ENCODE results near the gene SIAH1.
A peak's percentile ranks its signal among the peaks of the same experiment; 100 is the strongest.
"Not testable (repeated sequence)": the region's sequence is repeated elsewhere in the genome, so short reads cannot be mapped to it uniquely, and the experiment has no call there.

The SIAH1 gene

DNA sequence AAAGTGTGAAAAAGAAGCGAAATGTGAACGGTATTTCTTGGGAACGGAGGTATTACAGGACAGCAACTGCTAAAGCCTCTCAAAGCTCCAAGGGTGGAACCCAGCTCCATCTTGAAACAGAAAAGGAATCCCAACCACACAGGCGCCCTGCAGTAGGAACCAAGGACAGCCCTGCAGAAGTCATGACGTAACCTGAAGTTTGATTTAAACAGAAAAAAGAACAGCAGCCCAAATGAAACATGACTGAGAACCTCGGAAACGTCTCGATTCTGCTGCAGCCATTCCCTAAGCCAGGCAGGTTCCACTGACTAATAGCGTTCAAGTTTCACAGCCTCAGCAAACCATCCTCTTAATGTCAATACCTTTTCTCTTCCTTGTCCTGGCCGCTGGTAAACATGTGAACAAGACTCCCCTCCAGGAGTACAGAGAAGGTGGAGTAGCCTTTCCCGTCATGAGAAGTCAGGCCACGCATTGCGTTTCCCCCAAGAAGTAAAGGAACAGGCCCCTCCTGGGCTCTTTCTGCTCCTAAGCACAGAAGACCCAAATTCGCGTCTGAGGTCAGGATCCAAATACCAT, 20.1 kb downstream of the SIAH1 start:
- DNase-seq = no peak

DNA sequence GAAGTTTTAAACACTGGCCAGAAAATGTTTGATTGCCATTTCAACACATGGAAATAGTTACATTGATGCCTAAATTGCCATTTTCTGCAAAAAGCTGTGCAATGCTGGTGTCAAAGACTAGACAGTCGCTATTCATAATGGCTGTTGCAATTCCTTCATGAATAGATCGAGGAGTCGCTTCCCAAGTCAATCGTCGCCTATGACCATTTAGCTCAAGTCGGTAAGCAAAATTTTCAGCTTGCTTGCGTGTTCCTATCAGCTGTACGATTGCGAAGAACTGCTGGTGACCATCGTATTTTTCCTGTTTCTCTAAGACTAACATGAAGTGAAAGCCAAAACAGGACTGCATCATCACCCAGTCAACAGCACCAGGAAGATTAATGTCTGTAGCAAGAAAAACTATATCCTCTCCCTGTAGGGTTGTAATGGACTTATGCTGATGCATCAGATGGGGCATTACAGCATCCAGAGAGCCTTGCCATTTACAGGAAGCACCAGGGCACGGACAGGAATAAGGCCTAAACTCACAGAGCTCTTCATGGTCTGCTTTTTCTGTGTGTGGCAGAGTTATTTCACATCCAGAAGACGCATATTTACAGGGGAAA, 23.6 kb downstream of the SIAH1 start:
- peak in 1 of 2 donors; percentile 1 for DNase-seq

DNA sequence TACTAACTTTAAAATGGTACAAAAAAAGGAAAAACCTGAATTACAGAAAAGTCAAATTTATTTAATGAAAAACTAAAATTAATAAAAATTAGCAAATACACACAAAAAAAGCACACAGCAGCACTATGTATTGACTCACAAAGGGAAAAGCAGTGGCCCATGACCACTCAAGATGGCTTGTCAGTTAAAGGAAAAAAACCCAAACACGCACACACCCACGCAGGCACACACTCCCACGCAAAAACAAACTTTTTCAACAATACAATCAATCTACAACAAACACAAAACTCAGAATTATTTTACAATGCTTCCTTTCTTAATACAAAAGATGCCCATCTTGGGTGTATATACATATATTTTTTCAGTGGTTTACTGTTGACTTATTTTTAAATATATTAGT, 24.2 kb downstream of the SIAH1 start:
- no peak for DNase-seq

DNA sequence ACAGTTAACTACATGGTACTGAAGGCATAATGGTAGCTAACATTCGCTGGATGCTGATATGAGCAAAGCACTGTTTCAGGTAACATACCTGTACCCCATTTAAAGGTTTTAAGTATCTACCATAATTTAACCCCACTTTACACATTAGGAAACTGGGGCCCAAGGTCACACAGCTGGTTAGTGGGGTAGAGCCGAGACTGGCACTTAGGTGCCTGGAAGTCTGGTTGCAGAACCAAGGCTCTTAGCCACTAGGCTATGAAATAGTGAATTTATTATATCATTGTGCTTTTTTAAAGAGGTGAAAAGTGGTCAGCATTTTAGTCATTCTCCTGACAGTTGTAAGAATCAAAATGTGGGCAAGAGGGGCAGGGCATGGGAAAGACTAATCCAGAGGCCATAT, 25.2 kb downstream of the SIAH1 start:
- DNase-seq = no peak

DNA sequence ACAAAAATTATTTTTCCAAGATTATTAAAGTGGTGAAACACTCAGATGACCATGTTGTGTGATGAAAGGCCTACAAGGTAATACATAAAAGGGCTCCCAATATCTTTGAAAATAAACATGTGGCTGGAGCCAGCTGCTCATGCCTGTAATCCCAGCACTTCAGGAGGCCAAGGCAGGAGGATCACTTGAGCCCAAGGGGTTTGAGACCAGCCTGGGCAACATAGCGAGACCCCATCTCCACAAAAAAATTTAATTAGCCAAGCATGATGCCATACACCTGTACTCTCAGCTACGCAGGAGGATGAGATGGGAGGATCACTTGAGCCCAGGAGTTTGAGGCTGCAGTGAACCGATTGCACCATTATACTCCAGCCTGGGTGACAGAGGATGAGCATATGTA, 26.8 kb downstream of the SIAH1 start:
- no peak for DNase-seq

DNA sequence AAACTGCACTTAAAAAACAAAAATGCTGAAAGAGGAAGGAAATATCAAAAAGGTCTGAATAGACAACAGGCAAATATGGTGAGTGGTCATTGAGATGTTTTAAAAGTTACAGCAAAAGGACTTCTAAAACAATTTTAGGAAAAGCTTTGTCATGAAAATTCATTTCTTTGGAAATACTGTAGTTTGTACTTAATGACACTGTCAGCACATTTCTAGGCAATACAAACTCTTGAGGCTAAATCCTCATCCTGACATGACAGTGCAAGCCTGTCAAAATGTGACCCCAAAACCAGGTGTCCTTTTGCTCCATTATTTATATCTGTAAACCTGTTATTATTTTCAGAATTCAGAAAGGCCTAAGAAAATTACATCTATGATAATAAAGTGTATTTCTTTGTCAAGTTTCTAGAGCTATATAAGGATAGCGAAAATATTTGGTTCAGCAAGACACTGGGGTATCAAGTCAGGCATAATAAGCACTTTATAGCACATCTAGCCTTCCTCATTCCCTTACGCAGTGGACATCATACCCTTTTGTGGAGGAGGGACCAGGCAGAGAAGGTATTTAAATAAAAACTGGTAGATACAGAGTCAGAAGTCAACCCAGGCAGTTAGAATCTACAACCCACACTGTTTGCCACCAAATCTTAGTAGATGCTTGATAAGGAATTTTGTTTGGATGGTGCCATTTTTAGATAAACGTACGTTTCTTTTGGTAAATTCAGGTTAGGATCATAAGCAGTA, 28.4 kb downstream of the SIAH1 start:
- DNase-seq = no peak

DNA sequence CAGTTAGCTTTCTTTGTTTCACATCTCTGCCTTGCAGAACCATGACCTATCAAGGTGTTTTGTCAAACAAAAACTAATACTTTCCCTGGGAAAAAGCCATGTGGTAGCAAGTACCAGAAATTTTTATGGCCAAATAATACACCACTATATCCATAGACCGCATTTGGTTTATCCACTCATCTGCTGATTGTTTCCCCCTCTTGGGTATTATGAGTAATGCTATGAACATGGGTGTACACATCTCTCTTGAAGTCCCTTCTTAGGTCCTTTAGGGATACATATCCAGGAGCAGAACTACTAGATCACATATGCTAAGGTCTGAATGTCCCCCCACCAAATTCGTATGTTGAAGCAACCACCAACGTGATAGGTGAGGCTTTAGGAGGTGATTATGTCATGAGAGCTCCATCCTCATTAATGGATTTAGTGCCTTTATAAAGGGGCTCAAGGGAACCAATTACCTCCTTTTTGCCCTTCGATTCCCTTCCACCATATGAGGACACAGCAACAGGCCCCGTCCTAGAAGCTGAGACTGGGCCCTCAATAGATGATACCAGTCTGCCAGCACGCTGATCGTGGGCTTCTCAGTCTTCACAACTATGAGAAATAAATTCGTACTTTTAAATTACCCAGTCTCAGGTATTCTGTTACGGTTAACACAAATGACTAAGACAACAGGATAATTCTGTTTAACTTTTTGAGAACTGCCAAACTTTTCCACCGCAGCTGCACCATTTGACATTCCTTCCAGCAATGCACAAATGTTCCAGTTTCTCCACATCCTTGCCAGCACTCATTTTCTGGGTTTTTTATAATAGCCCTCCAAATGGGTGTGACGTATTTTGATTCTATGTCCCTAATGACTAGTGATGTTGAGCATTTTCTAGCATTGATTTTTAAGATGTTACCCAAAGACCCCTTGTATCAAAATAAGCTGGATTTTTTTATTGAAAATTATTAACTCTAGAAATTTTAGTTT, 30.0 kb downstream of the SIAH1 start:
- DNase-seq = no peak

DNA sequence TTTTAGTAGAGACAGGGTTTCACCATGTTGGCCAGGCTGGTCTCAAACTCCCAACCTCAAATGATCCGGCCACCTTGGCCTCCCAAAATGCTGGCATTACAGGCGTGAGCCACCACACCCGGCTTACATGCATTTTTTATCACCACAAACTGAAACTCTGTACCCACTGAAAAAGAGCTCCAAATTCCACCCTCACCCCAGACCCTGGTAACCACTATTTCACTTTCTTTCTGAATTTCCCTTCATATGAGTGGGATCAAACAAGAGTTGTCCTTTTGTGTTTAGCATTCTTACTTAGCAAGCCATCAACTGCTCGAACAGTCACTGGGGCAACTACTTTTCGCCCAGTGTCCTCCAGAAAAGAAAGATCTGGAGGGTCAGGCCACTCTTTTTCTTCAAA, 30.8 kb downstream of the SIAH1 start:
- DNase-seq = not testable (repeated sequence)

DNA sequence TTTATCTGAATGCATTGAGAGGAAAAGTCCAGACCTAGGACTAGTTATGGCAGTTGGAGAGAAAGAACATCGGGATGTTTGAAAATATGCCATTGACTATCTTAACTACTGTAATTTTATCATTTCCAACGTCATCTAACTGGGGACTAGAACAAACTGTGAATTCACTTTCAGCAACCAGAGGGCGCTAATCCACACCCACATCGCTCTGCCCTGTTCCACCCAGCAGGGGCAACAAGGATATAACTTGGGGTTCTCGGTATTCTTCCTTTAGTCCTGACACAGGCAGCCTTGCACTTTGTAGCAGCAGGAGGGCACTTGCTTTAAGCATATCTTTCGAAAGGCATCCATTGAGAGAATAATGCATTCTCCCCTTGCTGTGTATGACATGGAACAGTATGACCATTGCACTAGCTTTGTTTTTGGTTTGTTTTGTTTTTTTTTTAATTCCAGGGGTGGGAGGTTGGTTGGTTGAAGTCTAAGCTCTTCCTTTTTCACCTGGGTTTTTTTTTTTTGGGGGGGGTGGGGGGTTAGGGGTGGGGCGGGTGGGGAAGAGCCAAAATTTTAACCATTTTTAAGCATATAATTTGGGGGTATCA, 31.5 kb downstream of the SIAH1 start:
- DNase-seq = peak; percentile 76 to 81

DNA sequence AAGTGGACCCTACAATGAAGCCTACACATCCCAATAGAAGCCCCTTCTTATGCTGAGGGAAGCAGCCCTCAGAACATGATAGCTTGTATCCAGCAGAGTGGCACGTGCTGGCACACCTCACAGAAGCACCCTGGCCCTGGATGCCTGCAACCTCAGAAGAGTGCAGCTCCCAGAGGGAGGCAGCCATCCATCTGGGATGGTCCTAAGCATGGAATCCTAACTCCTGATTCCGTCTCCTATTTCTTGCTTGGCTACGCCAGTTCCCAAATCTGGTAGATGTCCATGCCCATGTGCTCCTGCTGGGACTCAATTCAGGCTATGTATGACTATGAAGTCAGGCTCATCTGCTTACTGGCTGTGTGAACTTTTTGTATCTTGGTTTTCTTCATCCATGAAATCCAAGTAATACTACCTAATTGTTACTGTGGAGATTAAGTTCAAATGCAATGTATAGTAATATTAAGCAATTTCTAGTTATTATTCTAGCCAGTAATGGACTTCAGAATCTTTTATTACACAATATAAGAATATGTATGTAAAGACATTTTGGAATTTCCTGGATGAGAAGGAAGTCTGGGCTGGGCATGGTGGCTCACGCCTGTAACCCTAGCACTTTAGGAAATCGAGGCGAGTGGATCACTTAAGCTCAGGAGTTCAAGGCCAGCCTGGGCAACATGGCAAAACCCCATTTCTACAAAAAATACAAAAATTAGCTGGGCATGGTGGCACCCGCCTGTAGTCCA, 32.4 kb downstream of the SIAH1 start:
- no peak for DNase-seq

DNA sequence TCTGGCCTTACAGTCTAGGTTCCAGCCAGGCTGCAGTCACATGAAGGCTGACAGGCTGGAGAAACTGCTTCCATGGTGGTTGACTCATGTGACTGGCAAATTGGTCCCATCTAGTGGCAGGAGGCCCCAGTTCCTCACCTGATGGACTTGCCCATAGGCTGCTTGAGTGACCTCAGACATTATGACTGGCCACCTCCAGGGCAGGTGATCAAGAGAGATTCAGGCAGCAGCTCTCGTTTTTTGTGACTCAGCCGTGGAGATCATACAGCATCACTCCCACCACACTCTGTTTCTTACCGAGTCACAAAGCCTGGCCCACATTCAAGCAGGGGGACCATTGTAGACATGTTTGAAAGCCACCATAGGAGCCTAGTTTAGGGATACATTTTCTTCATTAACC, 34.5 kb downstream of the SIAH1 start:
- no peak for DNase-seq

DNA sequence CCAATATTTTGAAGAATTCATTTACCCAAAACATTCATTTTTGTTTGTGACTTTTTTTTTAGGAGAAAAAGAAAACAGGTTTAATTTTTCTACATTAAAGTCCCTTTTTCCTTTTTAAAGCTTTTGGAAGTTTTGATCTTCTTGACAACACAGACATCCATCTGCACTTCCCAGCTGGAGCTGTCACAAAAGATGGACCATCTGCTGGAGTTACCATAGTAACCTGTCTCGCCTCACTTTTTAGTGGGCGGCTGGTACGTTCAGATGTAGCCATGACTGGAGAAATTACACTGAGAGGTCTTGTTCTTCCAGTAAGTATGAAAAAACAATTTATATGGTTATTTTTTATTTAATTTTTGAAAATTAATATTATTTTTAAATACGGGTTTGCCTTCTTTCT, 37.2 kb downstream of the SIAH1 start:
- DNase-seq = no peak

DNA sequence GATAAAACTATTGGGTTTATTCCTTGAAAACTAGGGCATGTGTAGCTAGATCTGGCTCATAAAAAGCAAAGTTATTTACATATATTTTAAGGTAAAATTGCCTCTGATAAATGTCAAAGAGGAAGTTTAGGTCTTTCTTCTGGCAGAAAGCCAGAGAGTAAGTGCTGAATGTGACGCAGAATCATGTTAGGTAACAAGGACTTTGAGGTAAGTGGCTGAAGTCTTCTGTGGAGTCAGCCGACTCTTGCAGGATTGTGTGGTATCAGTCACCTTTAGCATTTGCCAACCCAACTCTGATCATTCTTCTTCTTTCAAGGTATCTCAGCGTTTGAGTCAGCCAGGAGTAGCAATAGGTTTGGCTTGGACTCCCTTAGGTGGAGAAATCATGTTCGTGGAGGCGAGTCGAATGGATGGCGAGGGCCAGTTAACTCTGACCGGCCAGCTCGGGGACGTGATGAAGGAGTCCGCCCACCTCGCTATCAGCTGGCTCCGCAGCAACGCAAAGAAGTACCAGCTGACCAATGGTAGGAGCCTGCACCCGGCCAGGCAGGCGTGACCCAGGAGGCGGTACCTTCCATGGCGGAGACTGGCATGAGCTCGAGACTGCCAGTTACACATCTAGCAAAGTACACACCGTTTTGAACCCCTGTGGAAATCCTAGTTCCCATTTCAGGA, 37.9 kb downstream of the SIAH1 start:
- no peak for DNase-seq

DNA sequence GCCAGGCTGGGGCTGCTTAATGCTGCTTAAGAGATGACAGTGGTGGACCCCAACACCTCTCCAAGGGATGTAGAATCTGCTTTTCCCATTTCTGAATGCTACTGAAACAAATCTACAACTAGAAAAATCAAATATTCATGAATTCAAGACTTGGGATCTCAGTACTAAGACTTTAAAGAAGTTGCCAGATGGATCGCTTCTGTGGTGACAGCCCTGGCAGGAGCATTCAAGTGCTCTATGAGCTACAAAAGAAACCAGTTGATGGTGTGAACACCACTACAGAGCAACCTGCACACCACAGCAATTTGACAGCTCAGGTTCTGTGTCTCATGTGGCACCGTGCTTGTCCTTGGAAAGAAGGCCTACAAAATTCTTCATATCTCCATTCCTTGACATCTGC, 42.6 kb downstream of the SIAH1 start:
- DNase-seq = no peak

DNA sequence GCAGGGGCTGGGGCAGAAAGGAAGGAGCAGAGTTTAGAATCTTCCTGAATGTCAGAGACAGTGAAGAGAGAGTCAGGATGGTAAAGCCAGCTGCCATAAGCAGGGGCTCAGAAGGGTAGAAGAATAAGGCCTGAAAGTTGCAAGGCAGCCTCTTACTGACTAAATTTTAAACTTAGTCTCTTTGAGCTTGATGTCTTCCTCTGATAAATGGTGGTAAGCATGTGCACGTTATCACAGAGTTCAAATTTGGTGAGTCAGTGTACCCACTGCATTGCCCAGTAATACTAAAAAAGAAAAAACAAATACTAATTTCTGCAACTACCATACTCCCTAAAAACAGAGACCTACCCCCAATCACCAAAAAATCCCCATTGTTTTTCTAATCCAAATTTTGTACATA, 45.2 kb downstream of the SIAH1 start:
- DNase-seq = no peak

DNA sequence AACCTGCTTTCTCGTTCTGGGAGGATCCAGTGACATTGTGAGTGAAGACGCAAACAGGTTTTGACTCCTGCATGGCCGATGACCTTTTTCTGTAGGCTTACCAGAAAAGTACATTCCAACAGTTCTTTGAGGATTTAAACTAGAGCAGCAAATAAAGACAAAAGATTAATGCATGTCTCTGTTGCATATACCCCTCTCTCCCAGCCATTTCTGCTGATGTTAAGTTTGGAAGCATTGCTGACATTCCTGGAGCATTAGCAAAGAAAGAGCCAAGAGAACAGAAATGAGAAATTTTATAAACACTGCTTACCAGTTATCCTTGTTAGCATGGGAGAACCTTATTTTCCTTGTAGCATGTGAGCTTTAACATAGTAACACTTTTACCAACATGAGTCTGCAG, 49.3 kb downstream of the SIAH1 start:
- DNase-seq = no peak

DNA sequence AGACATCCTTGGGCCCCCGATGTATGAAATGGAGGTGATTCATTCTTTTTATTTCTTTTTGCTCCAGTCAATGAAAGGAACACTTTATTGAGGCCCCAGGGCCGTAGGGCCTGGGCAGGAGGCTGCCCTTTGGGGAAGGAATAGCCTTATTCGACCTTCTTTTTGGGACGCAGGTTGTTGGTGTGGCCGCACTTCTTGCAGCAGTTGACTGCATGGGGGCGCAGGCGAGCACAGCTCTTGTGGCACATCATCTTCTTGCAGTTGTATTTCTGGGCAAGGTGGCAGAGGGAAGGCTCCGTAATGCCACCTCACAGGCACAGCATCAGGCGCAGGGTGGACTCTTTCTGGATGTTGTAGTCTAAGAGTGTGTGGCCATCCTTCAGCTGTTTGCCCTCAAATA, 50.9 kb downstream of the SIAH1 start:
- DNase-seq = no peak

DNA sequence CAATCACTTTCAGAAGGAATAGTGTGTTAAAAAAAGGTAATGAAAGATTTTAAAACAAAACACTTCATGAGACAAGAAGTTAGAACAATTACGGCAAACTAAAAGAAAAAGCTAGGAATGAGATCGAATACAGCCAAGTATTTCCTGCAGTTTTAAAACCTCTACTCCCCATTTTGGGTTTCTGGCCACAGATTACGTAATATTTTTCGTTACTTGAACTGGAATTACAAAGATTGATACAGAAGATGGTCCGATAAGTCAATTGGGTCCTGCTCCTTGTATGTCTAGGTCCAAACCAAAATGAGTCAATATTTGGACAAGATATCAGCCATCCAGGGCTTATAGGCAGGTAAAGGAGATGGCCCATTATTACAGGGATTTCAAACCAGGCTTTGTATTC, 52.2 kb downstream of the SIAH1 start:
- no peak for DNase-seq

DNA sequence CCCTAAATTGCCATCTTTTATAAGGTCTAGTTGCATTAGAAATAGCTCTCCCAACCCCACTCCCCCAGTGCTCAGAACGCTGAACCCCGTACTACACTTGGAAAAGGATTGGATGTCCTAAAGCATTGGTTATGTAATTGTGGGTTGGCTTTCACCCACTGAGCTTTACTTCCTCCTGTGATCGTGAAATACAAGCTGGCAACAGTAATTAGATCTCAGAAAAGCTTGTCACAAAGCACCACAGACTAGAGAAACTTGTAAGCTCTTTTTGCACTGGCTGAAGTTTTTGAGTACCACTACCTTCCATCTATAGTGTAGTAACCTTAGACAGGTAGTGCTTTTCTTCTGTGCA, 54.4 kb downstream of the SIAH1 start:
- DNase-seq = no peak

DNA sequence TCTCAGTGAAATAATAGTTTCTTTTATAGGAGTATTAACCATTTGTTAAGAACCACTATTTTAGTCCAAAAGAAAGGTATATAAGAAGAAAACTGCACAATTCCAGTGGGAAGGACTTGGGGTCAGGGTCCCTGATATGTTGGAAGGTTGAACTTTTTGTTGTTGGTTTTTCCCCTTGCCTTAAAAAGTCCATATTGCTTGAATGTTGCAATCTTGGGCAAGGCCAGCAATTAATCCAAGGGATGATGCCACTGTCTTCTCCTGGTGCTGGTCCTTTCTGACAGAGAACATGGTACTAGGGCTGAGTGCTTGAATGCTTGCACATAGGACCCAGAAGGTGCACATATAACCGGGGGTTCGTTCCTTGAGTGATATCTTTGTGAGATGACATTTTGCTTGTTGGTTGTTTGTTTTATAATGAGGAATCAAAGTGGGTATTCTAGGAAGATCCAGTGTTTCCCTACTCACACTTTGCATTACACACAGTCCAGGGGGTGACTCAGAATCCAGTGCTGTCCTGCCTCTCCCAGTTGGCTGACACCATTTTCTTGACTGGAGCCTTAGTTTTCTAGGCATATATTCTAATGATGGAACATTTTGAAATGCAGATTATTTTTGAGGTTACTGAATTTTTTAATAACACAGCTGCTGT, 54.9 kb downstream of the SIAH1 start:
- DNase-seq = no peak

DNA sequence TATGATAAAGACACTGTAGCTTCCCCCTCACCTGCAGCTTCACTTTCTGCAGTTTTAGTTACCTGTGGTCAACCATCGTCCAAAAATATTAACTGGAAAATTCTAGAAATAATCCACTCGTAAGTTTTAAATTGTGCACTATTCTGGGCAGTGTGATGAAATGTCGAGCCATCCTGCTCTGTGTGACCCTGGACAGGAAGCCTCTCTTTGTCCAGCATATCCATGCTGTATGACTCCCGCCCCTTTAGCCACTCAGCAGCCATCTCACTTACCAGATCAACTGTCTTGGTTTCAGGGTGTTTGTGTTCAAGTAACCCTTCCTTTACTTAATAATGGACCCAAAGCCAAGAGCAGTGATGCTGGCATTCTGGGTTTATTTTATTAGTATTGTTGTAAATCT, 56.1 kb downstream of the SIAH1 start:
- no peak for DNase-seq
